Measurements from ENCODE around the gene RORC. TPM values are rescaled to one million over a fixed set of nuclear protein-coding genes. Genes with fewer than 3 reads are reported as not detected.

Gene RORC
- total RNA-seq, 1 donor from 2014 or later: not detected

- H3K4me2 ChIP-seq (ENCODE audit: low read length): peak overlapping the region; percentile 93
- FAIRE-seq (no peak), DNase-seq (ENCODE audit: low read depth) (no peak)
- no peaks in the 10 kb centered on the region for H3K79me2 ChIP-seq (ENCODE audit: insufficient read depth, low read length)
- peak overlapping the region; percentile 96 for H3K27ac Mint-ChIP-seq (ENCODE audit: unreplicated experiment)
- peak overlapping the region; percentile 91 for H3K4me3 Mint-ChIP-seq (ENCODE audit: unreplicated experiment)
- H3K27me3 ChIP-seq (ENCODE audit: insufficient read depth, low read length): peaks cover 3% of the 10 kb centered on the region
- H3K27ac ChIP-seq (ENCODE audit: low read depth, low read length): no peak overlapping the region
- H3K27me3 Mint-ChIP-seq (ENCODE audit: low read depth, unreplicated experiment): no peaks in the 10 kb centered on the region
- H4K20me1 ChIP-seq (ENCODE audit: insufficient read depth, low read length): no peaks in the 10 kb centered on the region
- H3K4me1 Mint-ChIP-seq (ENCODE audit: low read depth, unreplicated experiment): peaks cover 7% of the 10 kb centered on the region
- H2AFZ ChIP-seq (ENCODE audit: low read depth, low read length): peak overlapping the region; percentile 99
- TF ChIP-seq CTCF (IDR thresholded peaks at IDR 0.05; ENCODE audit: insufficient read depth, low read depth, low read length) (no peak), EZH2 (IDR thresholded peaks at IDR 0.05; ENCODE audit: insufficient read depth, low read length) (no peak)
- no peaks in the 10 kb centered on the region for H3K9me3 ChIP-seq (ENCODE audit: insufficient read depth, low read depth, low read length)
- peak overlapping the region; percentile 67 for H3K9ac ChIP-seq (ENCODE audit: low read length)
- no peaks in the 10 kb centered on the region for H3K36me3 ChIP-seq (ENCODE audit: insufficient read depth, low read length)
- peak overlapping the region; percentile 88 for H3K4me3 ChIP-seq (ENCODE audit: insufficient read depth, low read depth, low read length)
- no peaks in the 10 kb centered on the region for H3K36me3 Mint-ChIP-seq (ENCODE audit: low read depth, unreplicated experiment)
- H3K4me1 ChIP-seq (ENCODE audit: insufficient read depth, low read length): peaks cover 6% of the 10 kb centered on the region
- no peaks in the 10 kb centered on the region for H3K9me3 Mint-ChIP-seq (ENCODE audit: unreplicated experiment)
These were observed 40.5 kb downstream of the RORC start for GRCh38 chr1:151790940-151791651.

- no peaks in the 10 kb centered on the region for H3K79me2 ChIP-seq (ENCODE audit: insufficient read depth, low read length)
- no peaks in the 10 kb centered on the region for H3K9me3 ChIP-seq (ENCODE audit: insufficient read depth, low read depth, low read length)
- H3K4me1 ChIP-seq (ENCODE audit: insufficient read depth, low read length): peaks cover 6% of the 10 kb centered on the region
- no peak for TF ChIP-seq CTCF (IDR thresholded peaks at IDR 0.05; ENCODE audit: insufficient read depth, low read depth, low read length)
- TF ChIP-seq EZH2 (IDR thresholded peaks at IDR 0.05; ENCODE audit: insufficient read depth, low read length): peak; percentile 79
- H3K4me3 ChIP-seq (ENCODE audit: insufficient read depth, low read depth, low read length): peak within 1 kb of the TSS; percentile 88
- peak within 1 kb of the TSS; percentile 99 for H2AFZ ChIP-seq (ENCODE audit: low read depth, low read length)
- H3K9ac ChIP-seq (ENCODE audit: low read length): peak within 1 kb of the TSS; percentile 67
- H3K27ac ChIP-seq (ENCODE audit: low read depth, low read length): no peak within 1 kb of the TSS
- Mint-ChIP-seq H3K27ac (ENCODE audit: unreplicated experiment) (peak within 1 kb of the TSS; percentile 96), H3K4me3 (ENCODE audit: unreplicated experiment) (peak within 1 kb of the TSS; percentile 91), H3K36me3 (ENCODE audit: low read depth, unreplicated experiment) (no peaks in the 10 kb centered on the region), H3K27me3 (ENCODE audit: low read depth, unreplicated experiment) (no peaks in the 10 kb centered on the region), H3K9me3 (ENCODE audit: unreplicated experiment) (no peaks in the 10 kb centered on the region), H3K4me1 (ENCODE audit: low read depth, unreplicated experiment) (no peaks in the 10 kb centered on the region)
- FAIRE-seq: peak; percentile 83
- peaks cover 8% of the 10 kb centered on the region for H3K27me3 ChIP-seq (ENCODE audit: insufficient read depth, low read length)
- DNase-seq (ENCODE audit: low read depth): peak; percentile 100
- no peaks in the 10 kb centered on the region for H4K20me1 ChIP-seq (ENCODE audit: insufficient read depth, low read length)
- H3K36me3 ChIP-seq (ENCODE audit: insufficient read depth, low read length): no peaks in the 10 kb centered on the region
- peak within 1 kb of the TSS; percentile 93 for H3K4me2 ChIP-seq (ENCODE audit: low read length)
These were observed 41.3 kb downstream of the RORC start, which contains the start of gene TDRKH for GRCh38 chr1:151790071-151790939. Gene TDRKH, minus strand, starts transcription at chr1:151790500. Its CDS starts 7,478 bp downstream, at chr1:151783022.
